Measurements from ENCODE around the gene TMEM147.

Gene TMEM147

GRCh38 chr19:35519291-35519690 is 26.1 kb upstream of the TMEM147 start:
- in situ Hi-C loops (cut with MboI; ENCODE audit: low sequenced_read_pairs): no loop called here

DNA sequence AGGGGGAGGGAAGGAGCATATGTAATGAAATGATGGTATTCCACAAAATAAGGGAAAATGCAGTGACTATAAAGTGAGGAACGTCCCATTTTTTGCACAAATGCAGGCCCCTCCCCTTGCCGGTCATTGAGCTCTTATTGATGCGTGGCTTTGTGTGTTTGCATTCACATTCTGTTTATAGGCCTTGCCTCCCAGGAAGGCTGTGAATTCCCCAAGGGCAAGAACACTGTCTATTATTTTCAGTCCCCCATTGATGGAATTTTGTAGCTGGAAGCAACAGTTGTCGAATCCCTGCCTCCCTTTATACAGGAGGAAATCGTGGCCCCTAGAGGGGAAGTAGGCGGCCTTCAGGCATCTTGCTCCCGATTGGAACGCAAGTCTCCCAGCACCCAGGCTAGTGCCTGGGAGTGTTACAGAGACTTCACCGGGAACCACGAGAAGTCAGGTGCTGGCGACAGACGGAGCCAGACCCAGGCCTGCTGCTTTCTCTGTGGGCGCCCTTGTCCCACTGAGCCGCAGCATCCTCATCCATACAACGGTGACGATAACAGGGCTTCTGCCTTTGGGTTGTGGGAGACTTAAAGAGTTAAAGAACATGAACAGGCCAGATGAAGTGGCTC is 24.2 kb upstream of the TMEM147 start:
- in situ Hi-C loops (cut with MboI; ENCODE audit: low sequenced_read_pairs): no loop called here

- in situ Hi-C loops (cut with MboI; ENCODE audit: low sequenced_read_pairs): no loop called here
Observed at GRCh38 chr19:35522745-35523327, 22.6 kb upstream of the TMEM147 start.

- in situ Hi-C loops (cut with MboI; ENCODE audit: low sequenced_read_pairs): no loop called here
Observed at GRCh38 chr19:35524181-35524837, 21.1 kb upstream of the TMEM147 start.

DNA sequence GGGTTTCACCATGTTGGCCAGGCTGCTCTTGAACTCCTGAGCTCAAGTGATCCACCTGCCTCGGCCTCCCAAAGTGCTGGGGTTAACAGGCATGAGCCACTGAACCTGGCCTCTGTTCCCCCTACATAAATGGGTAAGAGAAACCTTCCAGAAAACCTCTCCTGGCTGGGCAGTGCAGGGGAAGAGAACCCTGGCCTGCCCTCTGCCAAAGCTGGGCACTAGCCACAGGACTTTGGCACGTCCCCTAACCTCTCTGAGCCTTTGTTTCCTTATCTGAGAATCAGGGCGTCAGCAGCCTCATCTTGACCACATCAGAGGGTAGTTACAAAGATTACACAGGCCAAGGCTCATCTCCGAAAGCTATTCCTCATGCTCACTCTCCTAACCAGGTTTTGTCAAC is 19.6 kb upstream of the TMEM147 start:
- in situ Hi-C loops (cut with MboI; ENCODE audit: low sequenced_read_pairs): no loop called here

GRCh38 chr19:35528218-35529038 is 17.0 kb upstream of the TMEM147 start, which contains the start of gene SBSN:
Gene SBSN (minus strand): TSS chr19:35528311. CDS start chr19:35528281, 30 bp downstream.
- in situ Hi-C loops (cut with MboI; ENCODE audit: low sequenced_read_pairs): no loop called here

GRCh38 chr19:35529241-35530218 is 15.9 kb upstream of the TMEM147 start:
- in situ Hi-C loops (cut with MboI; ENCODE audit: low sequenced_read_pairs): no loop called here

DNA sequence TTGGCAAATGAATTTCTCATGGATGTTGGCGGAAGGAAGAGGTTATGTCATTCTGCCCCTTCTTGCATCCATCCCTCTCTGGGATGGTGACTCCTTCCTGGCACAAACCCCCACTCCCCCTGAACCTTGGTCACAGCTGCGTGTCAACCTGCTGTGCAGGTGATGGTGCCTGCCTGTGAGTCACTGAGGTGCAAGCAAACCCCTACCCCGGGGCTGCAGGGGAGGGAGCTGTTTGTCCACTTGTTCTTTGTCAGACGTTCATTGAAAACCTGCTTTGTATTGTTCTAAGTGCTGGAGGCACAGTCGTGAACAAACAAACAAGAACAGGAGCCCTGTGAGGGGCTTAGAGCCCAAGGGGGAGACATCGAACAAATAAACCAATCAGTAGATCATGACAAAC is 14.1 kb upstream of the TMEM147 start:
- in situ Hi-C loops (cut with MboI; ENCODE audit: low sequenced_read_pairs): no loop called here

DNA sequence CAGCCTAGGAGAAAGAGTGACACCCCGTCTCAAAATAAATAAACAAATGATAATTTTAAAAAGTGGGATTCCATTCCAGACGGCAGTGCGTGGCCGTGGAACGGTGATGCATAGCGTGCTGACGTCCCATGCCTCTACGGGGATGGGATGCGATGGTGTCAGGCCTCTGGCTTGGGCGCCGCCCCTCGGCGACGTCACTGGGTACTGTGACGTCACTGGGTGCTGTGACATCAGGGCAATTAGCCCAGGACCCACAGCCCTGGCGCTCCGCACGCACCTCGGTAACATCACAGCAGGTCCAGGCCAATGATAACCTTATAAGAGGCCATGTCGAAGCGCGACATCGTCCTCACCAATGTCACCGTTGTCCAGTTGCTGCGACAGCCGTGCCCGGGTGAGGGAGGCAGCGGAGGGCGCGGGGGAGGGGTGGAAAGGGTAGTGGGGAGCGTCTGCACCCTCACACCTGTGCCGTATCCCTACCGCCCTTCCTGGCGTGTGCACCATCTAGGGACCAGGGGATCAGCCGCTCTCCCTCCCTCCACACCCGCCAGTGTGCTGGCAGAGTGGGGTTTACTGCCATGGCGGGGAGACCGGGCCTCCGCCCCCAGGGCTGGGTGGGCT is 12.1 kb upstream of the TMEM147 start, which contains the start of gene GAPDHS:
GAPDHS (plus strand) TSS at position 256 of the 621 bp plus-strand sequence; CDS start at position 328, 72 bp downstream.
- in situ Hi-C loops (cut with MboI; ENCODE audit: low sequenced_read_pairs): no loop called here

GRCh38 chr19:35533822-35534392 is 11.5 kb upstream of the TMEM147 start:
- in situ Hi-C loops (cut with MboI; ENCODE audit: low sequenced_read_pairs): no loop called here

DNA sequence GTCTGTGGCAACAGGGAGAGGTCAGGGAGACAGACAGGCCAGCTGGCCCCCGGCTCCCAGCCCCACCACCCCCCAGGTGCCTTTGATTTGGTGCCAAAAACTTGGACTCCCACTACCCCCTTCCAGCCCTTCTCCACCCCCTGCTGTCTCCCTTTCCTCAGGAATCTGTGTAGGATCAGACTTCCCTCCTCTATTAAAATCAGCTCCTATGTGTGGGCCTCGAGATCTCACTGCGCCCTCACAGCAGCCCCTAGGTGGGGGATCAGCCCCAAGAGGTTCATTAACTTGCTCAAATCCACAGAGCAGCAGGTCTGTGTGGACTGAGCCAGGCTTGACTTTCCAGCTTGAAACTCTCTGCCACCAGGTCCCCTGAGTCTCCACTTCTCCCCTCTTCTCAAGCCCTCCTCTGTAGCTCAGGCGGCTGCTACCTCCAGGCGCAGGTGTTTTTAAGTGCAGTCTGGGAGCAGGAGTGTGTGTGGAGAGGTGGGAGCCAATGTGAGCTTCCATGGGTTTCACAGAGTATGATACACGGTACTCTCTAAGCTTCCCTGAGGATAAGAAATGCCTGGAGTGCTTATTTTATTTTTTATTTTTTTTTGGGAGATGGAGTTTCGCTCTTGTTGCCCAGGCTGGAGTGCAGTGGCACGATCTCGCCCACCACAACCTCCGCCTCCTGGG is 10.5 kb upstream of the TMEM147 start:
- in situ Hi-C loops (cut with MboI; ENCODE audit: low sequenced_read_pairs): no loop called here

GRCh38 chr19:35539314-35539713 is 6.1 kb upstream of the TMEM147 start:
- in situ Hi-C loops (cut with MboI; ENCODE audit: low sequenced_read_pairs): no loop called here

DNA sequence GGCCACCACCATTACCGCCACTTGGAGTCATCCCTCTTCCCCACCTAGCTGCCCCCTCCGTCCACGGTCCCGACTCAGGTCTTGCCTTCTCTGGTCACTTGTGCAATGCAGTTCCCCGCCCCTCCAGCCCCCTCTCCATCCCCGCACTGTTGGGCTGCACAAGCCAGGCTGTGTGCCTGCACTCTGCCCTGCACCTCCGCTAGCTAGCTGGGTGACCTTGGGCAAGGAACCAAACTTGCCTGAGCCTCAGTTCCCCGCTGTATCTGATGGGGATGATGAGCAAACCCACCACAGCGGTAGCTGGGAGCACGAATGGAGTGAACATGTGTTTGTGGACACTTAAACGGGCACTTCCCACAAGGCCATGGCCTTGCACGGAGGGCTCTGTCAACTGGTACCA is 5.6 kb upstream of the TMEM147 start:
- in situ Hi-C loops (cut with MboI; ENCODE audit: low sequenced_read_pairs): no loop called here

GRCh38 chr19:35540356-35540927 is 5.0 kb upstream of the TMEM147 start:
- in situ Hi-C loops (cut with MboI; ENCODE audit: low sequenced_read_pairs): no loop called here

DNA sequence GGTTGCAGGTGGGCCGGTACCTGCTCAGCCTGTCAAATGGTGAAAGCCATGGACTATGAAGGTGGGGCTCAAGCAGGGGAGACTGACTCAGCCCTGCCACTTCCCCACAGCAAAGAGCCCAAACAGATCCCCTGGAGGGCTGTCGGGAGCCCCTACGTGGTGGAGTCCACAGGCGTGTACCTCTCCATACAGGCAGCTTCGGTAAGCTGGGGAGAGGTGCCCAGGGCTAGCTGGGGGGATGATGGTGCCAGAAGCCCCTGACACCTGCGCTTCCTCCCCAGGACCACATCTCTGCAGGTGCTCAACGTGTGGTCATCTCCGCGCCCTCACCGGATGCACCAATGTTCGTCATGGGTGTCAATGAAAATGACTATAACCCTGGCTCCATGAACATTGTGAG is 3.2 kb upstream of the TMEM147 start:
- in situ Hi-C loops (cut with MboI; ENCODE audit: low sequenced_read_pairs): no loop called here

DNA sequence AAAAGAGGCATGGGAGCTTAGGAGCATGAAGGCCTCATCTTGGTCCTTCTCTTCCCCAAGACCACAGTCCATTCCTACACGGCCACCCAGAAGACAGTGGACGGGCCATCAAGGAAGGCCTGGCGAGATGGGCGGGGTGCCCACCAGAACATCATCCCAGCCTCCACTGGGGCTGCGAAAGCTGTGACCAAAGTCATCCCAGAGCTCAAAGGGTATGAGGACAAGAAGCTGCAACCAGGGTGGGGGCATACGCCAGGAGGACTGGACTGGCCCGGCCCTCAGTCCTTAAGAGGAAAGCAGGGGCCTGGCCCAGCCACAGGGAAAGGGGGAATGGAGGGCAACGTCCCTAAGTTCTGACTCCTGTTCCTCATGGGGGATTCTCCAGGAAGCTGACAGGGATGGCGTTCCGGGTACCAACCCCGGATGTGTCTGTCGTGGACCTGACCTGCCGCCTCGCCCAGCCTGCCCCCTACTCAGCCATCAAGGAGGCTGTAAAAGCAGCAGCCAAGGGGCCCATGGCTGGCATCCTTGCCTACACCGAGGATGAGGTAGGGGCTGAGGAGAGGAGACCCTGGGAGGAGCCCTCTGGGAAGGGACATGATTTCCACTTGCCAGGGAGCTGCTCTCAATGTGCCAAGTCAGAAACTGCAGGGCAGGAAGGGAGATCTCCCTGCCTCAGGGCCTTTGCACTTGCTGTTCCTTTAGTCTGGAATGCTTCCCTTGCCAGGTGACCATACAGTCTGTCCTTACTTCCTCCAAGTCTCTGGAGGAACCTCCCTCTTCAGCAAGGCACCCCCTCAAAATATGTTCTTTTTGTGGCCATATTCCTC is 1.9 kb upstream of the TMEM147 start:
- in situ Hi-C loops (cut with MboI; ENCODE audit: low sequenced_read_pairs): no loop called here

GRCh38 chr19:35544110-35544802 is 1.2 kb upstream of the TMEM147 start:
- in situ Hi-C loops (cut with MboI; ENCODE audit: low sequenced_read_pairs): no loop called here

Measured in HL-60/S4 treated with retinoic acid at 250 ng/mL for 4 days and 3 days (cell line).